Endothelial cell of umbilical vein (primary cell): ENCODE data around the gene C2CD4D. TPM values are rescaled to one million over a fixed set of nuclear protein-coding genes. Genes with fewer than 3 reads are reported as not detected.

Source experiments
- BruUV-seq: library from RNA; stranded (reverse); fragments of 400-500 nt; replicated peaks from 2 replicates; lab custom pipeline; 2021; lab: Mats Ljungman, UMichigan
- CTCF ChIA-PET: fragments of 300-600, 350-600 bp; sonication (Branson Sonifier 250); formaldehyde crosslinking; loops from one replicate; lab custom pipeline; 2021; ENCODE audit warnings: antibody characterized with exemption, inconsistent platforms; lab: Charles Lee
- POLR2A ChIA-PET: fragments of 300-600, 350-600 bp; sonication (Branson Sonifier 250); formaldehyde crosslinking; loops from one replicate; lab custom pipeline; 2021; ENCODE audit warnings: antibody characterized with exemption, inconsistent platforms; lab: Charles Lee
- DNase-seq: peaks from one replicate; pipeline ENCODE4 v3.0.0-alpha.2; 2011; ENCODE audit warnings: low read depth, low spot score
- FAIRE-seq: peaks from 2 replicates; lab custom pipeline; 2011; peaks lifted over from hg19 to GRCh38; lab: Jason Lieb, UNC
- H2AFZ ChIP-seq: 2 replicates; pipeline ENCODE4 v1.6.0; 2012; ENCODE audit warnings: low read depth, low read length, control low read depth, inconsistent platforms
- H3K27ac ChIP-seq: 2 replicates; pipeline ENCODE4 v1.5.1; 2011; ENCODE audit warnings: low read depth, mild to moderate bottlenecking, control low read depth, low read length, moderate library complexity; ENCODE audit not compliant: insufficient read depth
- H3K27me3 ChIP-seq, 2 experiments: 2 replicates each; pipeline versions ENCODE4 v1.6.0 to v1.6.1; 2011; ENCODE audit warnings: low read length in 2 of 2, mixed read lengths in 1 of 2; ENCODE audit not compliant: control insufficient read depth in 2 of 2, insufficient read depth in 2 of 2
- H3K36me3 ChIP-seq, 2 experiments: 2 replicates in 1 of 2; 3 replicates in 1 of 2; pipeline ENCODE4 v1.5.1; 2011; ENCODE audit warnings: low read length in 2 of 2, mild to moderate bottlenecking in 1 of 2, moderate library complexity in 1 of 2; ENCODE audit not compliant: control insufficient read depth in 2 of 2, insufficient read depth in 2 of 2; ENCODE audit errors: extremely low read depth in 1 of 2
- H3K4me1 ChIP-seq: 3 replicates; pipeline ENCODE4 v1.5.1; 2011; ENCODE audit warnings: mild to moderate bottlenecking, low read length; ENCODE audit not compliant: control insufficient read depth, insufficient read depth; ENCODE audit errors: extremely low read depth
- H3K4me2 ChIP-seq: 2 replicates; pipeline ENCODE4 v1.6.1; 2011; ENCODE audit warnings: low read length, control low read depth, mixed read lengths; ENCODE audit not compliant: insufficient read depth
- H3K4me3 ChIP-seq, 3 experiments: fragments of 200-600 bp in 1 of 3; sonication (generic), shearing (Covaris generic) in 1 of 3; replicated peaks in 1 of 3; 2 replicates each; pipeline ENCODE4 v1.5.1; 2011 to 2016; ENCODE audit warnings: control low read depth in 3 of 3, low read length in 3 of 3, mild to moderate bottlenecking in 2 of 3, inconsistent platforms in 1 of 3, low read depth in 1 of 3, moderate library complexity in 1 of 3; ENCODE audit not compliant: insufficient read depth in 1 of 3
- H3K79me2 ChIP-seq: 2 replicates; pipeline ENCODE4 v1.6.0; 2012; ENCODE audit warnings: low read length, inconsistent platforms; ENCODE audit not compliant: control insufficient read depth, insufficient read depth
- H3K9ac ChIP-seq: replicated peaks from 2 replicates; pipeline ENCODE3; 2011; ENCODE audit warnings: low read length, control low read depth; ENCODE audit not compliant: insufficient read depth; ENCODE audit errors: extremely low read depth
- H3K9me1 ChIP-seq: replicated peaks from 3 replicates; pipeline ENCODE4 v1.6.0; 2011; ENCODE audit warnings: mild to moderate bottlenecking, low read length; ENCODE audit not compliant: control insufficient read depth, insufficient read depth; ENCODE audit errors: extremely low read depth
- H3K9me3 ChIP-seq: replicated peaks from 2 replicates; pipeline ENCODE4 v1.5.1; 2012; ENCODE audit warnings: low read length, inconsistent platforms; ENCODE audit not compliant: control insufficient read depth, insufficient read depth
- H4K20me1 ChIP-seq: replicated peaks from 2 replicates; pipeline ENCODE3; 2011; ENCODE audit warnings: mild to moderate bottlenecking, low read length; ENCODE audit not compliant: control insufficient read depth, insufficient read depth; ENCODE audit errors: extremely low read depth
- EZH2 ChIP-seq: IDR thresholded peaks from 2 replicates; pipeline ENCODE4 v1.6.1; 2012; ENCODE audit warnings: borderline replicate concordance, low read depth, mild to moderate bottlenecking, moderate library complexity, low read length, inconsistent platforms; ENCODE audit not compliant: severe bottlenecking
- FOS ChIP-seq: IDR thresholded peaks from 2 replicates; pipeline ENCODE4 v1.6.1; 2011; ENCODE audit warnings: mild to moderate bottlenecking, low read length, moderate library complexity, borderline replicate concordance; ENCODE audit not compliant: insufficient read depth
- GATA2 ChIP-seq: IDR thresholded peaks from 2 replicates; pipeline ENCODE4 v1.7.0; 2011; ENCODE audit warnings: low read depth, mild to moderate bottlenecking, moderate library complexity, mixed read lengths, low read length; ENCODE audit not compliant: insufficient read length, insufficient read depth
- JUN ChIP-seq: IDR thresholded peaks from 2 replicates; pipeline ENCODE4 v1.6.1; 2011; ENCODE audit warnings: borderline replicate concordance, low read depth; ENCODE audit not compliant: insufficient read length, insufficient read depth
- MYC ChIP-seq: IDR thresholded peaks from one replicate; pipeline ENCODE4 v1.6.1; 2011; ENCODE audit warnings: mild to moderate bottlenecking, low read depth, low read length
- POLR2A ChIP-seq: IDR thresholded peaks from 2 replicates; pipeline ENCODE4 v1.6.1; 2012; ENCODE audit warnings: low read depth, mild to moderate bottlenecking, control low read depth, low read length
- POLR2AphosphoS5 ChIP-seq: IDR thresholded peaks from 2 replicates; pipeline ENCODE4 v1.6.1; 2012; ENCODE audit warnings: low read depth, mild to moderate bottlenecking, control low read depth, low read length, moderate library complexity; ENCODE audit not compliant: insufficient read depth
- dilution Hi-C: fragments of 300-500 bp; cut with MboI; formaldehyde crosslinking; loops from one replicate; pipeline ENCODE4 v1.15.0; 2019; ENCODE audit warnings: low sequenced_read_pairs; ENCODE audit not compliant: extremely low pct_ligation_motif_present
- intact Hi-C: fragments of 100-400 bp; cut with micrococcal nuclease; formaldehyde crosslinking; loops from one replicate; pipeline ENCODE4 v1.10.0; 2022
- polyA plus RNA-seq, 4 experiments: library from polyadenylated mRNA; depleted of rRNA in 3 of 4; stranded (reverse) in 3 of 4; unstranded in 1 of 4; fragments of >200 nt; gene quantifications; 2 replicates each; pipeline versions ENCODE4 v1.2.1 to v1.2.3, GENCODE V29; 2011 to 2012; ENCODE audit warnings: missing spikeins in 1 of 4
- total RNA-seq: library from RNA; stranded (reverse); gene quantifications from 2 replicates; pipeline ENCODE4 v1.2.3, GENCODE V29; 2021
- TF ChIP-seq, protein P1 (sequence below): IDR thresholded peaks from 2 replicates; pipeline ENCODE4 v1.6.1; 2011; ENCODE audit not compliant: insufficient read depth, insufficient read length
- TF ChIP-seq, protein P2 (sequence below), 2 donors: IDR thresholded peaks; 1 replicate in 1 of 2; 2 replicates in 1 of 2; pipeline ENCODE4 v1.5.1; 2011; ENCODE audit warnings: low read length in 2 of 2, mild to moderate bottlenecking in 2 of 2, moderate library complexity in 2 of 2, control low read depth in 1 of 2, inconsistent platforms in 1 of 2, low read depth in 1 of 2; ENCODE audit not compliant: insufficient read depth in 1 of 2; ENCODE audit errors: extremely low read depth in 1 of 2

C2CD4D gene
- total and polyA plus RNA-seq, 2 donors (not counting 3 experiments of a cell fraction or from before 2014, with no cell fraction given): not detected

DNA sequence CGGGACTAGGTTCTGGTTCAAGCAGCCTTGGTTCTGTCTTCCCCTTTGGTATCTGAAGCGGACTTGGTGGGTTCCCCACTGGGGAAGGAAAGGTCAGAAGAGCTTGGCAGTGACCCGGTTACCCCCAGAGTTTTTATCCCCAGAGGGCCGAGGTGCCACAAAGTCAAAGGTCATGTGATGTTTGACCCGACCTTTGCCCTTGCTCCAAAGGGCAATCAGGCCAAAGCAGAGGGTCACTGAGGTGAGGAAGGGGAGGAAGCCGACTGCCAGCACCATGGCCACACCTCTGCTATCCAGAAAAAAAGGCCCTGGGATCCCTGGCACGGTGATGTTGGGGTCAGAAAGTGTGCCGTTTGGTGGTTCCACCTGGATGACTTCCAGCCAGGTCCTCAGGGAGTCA is 38.8 kb downstream of the C2CD4D start:
- ChIA-PET CTCF (no interaction called here), POLR2A (no interaction called here)
- H3K27me3 ChIP-seq: peaks cover 4 to 7% of the 10 kb centered on the region in 2 experiments
- DNase-seq (no peak), FAIRE-seq (no peak)
- H3K4me3 ChIP-seq: no peak overlapping the region
- intact Hi-C loops (no loop called here), dilution Hi-C loops (no loop called here)
- H4K20me1 ChIP-seq: no peaks in the 10 kb centered on the region
- H3K9me1 ChIP-seq: no peaks in the 10 kb centered on the region
- no peaks in the 10 kb centered on the region for H3K79me2 ChIP-seq
- H3K4me2 ChIP-seq: no peak overlapping the region
- H3K9me3 ChIP-seq: no peaks in the 10 kb centered on the region
- no peak overlapping the region for H3K9ac ChIP-seq
- H3K4me1 ChIP-seq: no peaks in the 10 kb centered on the region
- no peak for TF ChIP-seq POLR2A
- TF ChIP-seq GATA2: no peak
- TF ChIP-seq POLR2AphosphoS5: no peak
- TF ChIP-seq, protein P1, sequence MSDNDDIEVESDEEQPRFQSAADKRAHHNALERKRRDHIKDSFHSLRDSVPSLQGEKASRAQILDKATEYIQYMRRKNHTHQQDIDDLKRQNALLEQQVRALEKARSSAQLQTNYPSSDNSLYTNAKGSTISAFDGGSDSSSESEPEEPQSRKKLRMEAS: no peak
- TF ChIP-seq JUN: no peak
- TF ChIP-seq MYC: no peak
- no peak for TF ChIP-seq EZH2
- TF ChIP-seq FOS: no peak
- TF ChIP-seq, protein P2, sequence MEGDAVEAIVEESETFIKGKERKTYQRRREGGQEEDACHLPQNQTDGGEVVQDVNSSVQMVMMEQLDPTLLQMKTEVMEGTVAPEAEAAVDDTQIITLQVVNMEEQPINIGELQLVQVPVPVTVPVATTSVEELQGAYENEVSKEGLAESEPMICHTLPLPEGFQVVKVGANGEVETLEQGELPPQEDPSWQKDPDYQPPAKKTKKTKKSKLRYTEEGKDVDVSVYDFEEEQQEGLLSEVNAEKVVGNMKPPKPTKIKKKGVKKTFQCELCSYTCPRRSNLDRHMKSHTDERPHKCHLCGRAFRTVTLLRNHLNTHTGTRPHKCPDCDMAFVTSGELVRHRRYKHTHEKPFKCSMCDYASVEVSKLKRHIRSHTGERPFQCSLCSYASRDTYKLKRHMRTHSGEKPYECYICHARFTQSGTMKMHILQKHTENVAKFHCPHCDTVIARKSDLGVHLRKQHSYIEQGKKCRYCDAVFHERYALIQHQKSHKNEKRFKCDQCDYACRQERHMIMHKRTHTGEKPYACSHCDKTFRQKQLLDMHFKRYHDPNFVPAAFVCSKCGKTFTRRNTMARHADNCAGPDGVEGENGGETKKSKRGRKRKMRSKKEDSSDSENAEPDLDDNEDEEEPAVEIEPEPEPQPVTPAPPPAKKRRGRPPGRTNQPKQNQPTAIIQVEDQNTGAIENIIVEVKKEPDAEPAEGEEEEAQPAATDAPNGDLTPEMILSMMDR (IDR thresholded peaks at IDR 0.05; ENCODE audit: extremely low read depth in 1 of 2, insufficient read depth in 1 of 2, low read depth in 1 of 2, low read length in 2 of 2): no peak
- H2AFZ ChIP-seq: no peak overlapping the region
- H3K36me3 ChIP-seq: no peaks in the 10 kb centered on the region
- no TSS peak for BruUV-seq
- H3K27ac ChIP-seq: no peak overlapping the region
